T-helper 2 cell (primary cell): ENCODE data around the gene APOA5.
"Not testable (repeated sequence)": the region's sequence is repeated elsewhere in the genome, so short reads cannot be mapped to it uniquely, and the experiment has no call there.

Experiments
- DNase-seq, 5 experiments: peaks; one replicate each; pipeline versions ENCODE4 v3.0.0 to v3.0.0-alpha.2; 2012 to 2022
- total RNA-seq, 2 donors: gene quantifications; one replicate each; lab custom pipeline; 2026; lab: John Stamatoyannopoulos, UW

APOA5 gene, protein sequence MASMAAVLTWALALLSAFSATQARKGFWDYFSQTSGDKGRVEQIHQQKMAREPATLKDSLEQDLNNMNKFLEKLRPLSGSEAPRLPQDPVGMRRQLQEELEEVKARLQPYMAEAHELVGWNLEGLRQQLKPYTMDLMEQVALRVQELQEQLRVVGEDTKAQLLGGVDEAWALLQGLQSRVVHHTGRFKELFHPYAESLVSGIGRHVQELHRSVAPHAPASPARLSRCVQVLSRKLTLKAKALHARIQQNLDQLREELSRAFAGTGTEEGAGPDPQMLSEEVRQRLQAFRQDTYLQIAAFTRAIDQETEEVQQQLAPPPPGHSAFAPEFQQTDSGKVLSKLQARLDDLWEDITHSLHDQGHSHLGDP
- total RNA-seq = 0 reads per million in 2 donors

DNA sequence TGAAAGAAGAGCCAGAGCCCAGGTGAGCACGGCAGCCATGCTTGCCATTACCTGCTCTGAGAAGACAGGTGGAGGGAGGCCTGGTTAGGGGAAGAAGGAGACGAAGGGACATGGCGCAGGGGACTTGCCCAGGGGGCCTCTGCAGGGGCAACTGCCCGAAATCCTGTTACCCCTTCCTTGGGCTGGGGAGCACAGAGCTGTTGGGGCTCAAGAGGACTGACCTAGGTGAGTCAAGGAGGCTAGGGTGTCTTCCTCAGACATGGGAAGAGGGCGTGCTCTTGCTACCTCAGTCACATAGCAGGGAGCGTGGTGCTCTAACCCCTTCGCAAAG lies at the start of gene APOA5:
APOA5 (minus strand) TSS at position 67 of the 331 bp plus-strand sequence; CDS start at position 48, 19 bp downstream.
- DNase-seq = no peak

- DNase-seq = no peak
Observed at GRCh38 chr11:116840746-116841296, 49.1 kb upstream of the APOA5 start.

- peak in 1 of 5 experiments; percentile 20 for DNase-seq
Observed at GRCh38 chr11:116840224-116840745, 48.6 kb upstream of the APOA5 start.

DNA sequence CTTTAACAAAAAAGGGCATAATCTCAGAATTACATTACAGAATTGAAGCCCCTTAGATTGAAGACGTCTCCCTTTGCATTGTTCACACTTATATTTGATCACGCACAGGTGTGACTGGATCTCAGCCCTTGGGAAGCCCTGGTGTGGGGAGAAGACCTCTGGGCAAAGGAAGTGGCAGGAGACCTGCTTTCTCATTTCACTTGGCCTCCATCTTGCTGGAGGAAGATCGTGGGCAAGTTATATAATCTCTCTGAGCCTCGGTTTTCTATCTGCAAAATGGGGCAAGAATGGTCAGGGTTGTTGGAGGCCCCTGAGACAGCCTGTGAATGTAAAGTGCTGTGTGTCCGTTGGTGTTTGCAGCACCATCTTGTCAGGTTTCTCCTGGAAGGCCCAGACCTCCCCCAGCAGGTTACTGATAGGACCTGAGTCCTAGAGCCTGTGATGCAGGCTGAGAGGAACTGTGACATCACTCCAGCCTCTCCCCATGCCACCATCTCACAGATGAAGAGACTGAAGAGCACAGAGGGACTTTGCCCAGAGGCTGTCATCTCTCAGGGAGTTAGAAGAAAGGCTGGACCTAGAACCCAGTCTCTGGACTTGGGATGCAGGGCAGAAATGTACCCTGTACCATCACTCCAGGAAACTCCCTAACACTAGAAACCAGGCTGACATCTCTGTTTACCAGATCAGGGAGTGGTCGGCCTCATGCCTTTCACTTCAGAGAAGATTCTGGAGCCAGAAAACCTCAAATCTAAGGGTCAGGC lies 46.8 kb upstream of the APOA5 start:
- no peak for DNase-seq

GRCh38 chr11:116837231-116838091 lies 45.8 kb upstream of the APOA5 start, which contains the start of gene APOA1:
TSS of gene APOA1 (minus strand) at chr11:116837622. CDS start at chr11:116837387, 235 bp downstream.
- DNase-seq = no peak

- DNase-seq = no peak
Observed at GRCh38 chr11:116836632-116836991, 44.9 kb upstream of the APOA5 start.

DNA sequence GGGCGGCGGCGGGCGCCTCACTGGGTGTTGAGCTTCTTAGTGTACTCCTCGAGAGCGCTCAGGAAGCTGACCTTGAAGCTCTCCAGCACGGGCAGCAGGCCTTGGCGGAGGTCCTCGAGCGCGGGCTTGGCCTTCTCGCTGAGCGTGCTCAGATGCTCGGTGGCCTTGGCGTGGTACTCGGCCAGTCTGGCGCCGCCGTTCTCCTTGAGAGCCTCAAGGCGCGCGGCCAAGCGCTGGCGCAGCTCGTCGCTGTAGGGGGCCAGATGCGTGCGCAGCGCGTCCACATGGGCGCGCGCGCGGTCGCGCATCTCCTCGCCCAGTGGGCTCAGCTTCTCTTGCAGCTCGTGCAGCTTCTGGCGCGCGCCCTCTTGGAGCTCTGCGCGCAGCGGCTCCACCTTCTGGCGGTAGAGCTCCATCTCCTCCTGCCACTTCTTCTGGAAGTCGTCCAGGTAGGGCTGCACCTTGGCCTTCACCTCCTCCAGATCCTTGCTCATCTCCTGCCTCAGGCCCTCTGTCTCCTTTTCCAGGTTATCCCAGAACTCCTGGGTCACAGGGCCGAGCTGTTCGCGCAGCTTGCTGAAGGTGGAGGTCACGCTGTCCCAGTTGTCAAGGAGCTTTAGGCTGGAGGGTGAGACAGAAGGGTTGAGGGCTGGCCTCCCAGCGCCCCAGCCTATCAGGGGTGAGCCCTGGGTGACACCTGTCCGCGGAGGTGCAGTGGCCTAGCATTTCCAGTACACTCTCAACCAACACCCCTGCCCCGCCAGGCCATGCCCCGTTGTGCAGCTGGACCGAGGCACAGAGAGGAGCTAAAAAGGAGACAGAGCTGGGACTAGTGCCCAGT lies 44.3 kb upstream of the APOA5 start:
- DNase-seq = peak; percentile 38 to 93 (median 66)

GRCh38 chr11:116835042-116835772 lies 43.5 kb upstream of the APOA5 start:
- DNase-seq = no peak

DNA sequence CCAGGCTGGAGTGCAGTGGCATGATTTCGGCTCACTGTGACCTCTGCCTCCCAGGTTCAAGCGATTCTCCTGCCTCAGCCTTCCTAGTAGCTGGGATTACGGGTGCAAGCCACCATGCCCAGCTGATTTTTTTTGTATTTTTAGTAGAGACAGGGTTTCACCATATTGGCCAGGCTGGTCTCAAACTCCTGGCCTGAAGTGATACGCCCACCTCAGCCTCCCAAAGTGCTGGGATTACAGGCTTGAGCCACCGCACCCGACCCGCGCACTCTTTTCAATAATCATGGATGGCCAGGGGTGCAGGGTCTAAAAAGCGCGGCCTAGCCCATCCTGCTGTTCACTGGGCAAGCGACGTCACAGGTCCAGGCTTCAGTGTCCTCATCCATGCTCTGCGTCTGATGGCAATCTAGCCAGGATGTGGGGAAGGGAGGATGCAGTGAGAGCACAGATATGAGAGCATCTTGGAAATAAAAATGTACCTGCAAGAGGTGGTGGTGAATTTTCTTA lies 42.9 kb upstream of the APOA5 start:
- DNase-seq = not testable (repeated sequence)

DNA sequence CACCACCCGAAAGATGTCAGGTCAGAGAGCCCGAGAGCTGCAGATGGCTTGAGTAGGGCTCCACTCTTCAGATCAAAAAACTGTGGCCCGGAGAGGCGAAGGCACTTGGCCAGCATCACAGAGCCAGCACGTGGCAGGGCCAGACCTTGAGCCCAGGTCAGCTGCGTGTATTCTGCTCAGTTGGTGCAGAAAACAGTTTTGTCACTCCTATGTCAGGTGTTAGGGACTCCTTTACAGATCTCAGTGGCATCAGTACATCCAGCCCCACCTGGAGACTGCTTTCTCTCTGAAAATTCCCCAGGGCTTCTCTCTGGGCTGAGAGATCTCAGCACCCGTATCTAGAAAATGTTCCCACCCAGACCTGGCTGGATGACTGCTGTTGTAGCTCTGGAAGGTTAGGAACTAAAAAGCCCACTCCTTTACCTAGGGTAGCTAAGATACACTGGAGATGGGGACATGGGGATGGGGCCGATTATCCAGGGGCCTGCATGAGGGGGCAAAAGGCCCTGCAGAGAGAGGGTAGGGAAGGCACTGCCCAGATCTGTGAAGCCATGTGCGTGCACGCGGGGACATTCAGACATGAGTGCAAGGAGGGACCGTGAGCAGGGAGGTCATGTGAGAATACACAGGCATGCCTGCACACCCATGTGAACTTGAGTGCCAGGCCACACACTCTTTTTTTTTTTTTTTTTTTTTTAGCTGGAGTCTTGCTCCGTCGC lies 42.3 kb upstream of the APOA5 start:
- DNase-seq = no peak

- DNase-seq = no peak
Observed at GRCh38 chr11:116833491-116833815, 41.8 kb upstream of the APOA5 start.

- DNase-seq = peak in 1 of 5 experiments; percentile 19
Observed at GRCh38 chr11:116832350-116833290, 40.9 kb upstream of the APOA5 start.

DNA sequence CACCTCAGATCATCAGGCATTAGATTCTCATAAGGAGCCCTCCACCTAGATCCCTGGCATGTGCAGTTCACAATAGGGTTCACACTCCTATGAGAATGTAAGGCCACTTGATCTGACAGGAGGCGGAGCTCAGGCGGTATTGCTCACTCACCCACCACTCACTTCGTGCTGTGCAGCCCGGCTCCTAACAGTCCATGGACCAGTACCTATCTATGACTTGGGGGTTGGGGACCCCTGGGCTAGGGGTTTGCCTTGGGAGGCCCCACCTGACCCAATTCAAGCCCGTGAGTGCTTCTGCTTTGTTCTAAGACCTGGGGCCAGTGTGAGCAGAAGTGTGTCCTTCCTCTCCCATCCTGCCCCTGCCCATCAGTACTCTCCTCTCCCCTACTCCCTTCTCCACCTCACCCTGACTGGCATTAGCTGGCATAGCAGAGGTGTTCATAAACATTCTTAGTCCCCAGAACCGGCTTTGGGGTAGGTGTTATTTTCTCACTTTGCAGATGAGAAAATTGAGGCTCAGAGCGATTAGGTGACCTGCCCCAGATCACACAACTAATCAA lies 40.2 kb upstream of the APOA5 start:
- no peak for DNase-seq

DNA sequence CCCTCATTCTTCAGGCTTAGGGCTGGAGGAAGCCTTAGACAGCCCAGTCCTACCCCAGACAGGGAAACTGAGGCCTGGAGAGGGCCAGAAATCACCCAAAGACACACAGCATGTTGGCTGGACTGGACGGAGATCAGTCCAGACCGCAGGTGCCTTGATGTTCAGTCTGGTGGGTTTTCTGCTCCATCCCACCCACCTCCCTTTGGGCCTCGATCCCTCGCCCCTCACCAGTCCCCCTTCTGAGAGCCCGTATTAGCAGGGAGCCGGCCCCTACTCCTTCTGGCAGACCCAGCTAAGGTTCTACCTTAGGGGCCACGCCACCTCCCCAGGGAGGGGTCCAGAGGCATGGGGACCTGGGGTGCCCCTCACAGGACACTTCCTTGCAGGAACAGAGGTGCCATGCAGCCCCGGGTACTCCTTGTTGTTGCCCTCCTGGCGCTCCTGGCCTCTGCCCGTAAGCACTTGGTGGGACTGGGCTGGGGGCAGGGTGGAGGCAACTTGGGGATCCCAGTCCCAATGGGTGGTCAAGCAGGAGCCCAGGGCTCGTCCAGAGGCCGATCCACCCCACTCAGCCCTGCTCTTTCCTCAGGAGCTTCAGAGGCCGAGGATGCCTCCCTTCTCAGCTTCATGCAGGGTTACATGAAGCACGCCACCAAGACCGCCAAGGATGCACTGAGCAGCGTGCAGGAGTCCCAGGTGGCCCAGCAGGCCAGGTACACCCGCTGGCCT lies 38.7 kb upstream of the APOA5 start:
- no peak for DNase-seq

- no peak for DNase-seq
Observed at GRCh38 chr11:116829525-116830183, 38.0 kb upstream of the APOA5 start, which contains the start of gene APOC3. TSS of gene APOC3 (plus strand) at chr11:116829907. CDS start at chr11:116830583, 676 bp downstream.

- DNase-seq = no peak
Observed at GRCh38 chr11:116828632-116829524, 37.2 kb upstream of the APOA5 start.
